GM12878 (cell line): ENCODE measurements around the gene FILIP1L.

ENCODE experiments used
- MYB ChIP-seq: fragments of 150-350 bp; IDR thresholded peaks from 2 replicates; pipeline ENCODE4 v1.6.1; 2014; ENCODE audit warnings: mild to moderate bottlenecking, low read depth, low read length, borderline replicate concordance
- NFYA ChIP-seq: IDR thresholded peaks from 2 replicates; pipeline ENCODE4 v1.6.1; 2011; ENCODE audit warnings: low read depth, mild to moderate bottlenecking, low read length, improper control_type of control experiment, borderline replicate concordance
- POLR2A ChIP-seq: IDR thresholded peaks from 2 replicates; pipeline ENCODE4 v1.6.1; 2011; ENCODE audit warnings: low read depth, mild to moderate bottlenecking, low read length
- TARDBP ChIP-seq: IDR thresholded peaks from 2 replicates; pipeline ENCODE4 v1.6.1; 2016; ENCODE audit warnings: borderline replicate concordance

DNA sequence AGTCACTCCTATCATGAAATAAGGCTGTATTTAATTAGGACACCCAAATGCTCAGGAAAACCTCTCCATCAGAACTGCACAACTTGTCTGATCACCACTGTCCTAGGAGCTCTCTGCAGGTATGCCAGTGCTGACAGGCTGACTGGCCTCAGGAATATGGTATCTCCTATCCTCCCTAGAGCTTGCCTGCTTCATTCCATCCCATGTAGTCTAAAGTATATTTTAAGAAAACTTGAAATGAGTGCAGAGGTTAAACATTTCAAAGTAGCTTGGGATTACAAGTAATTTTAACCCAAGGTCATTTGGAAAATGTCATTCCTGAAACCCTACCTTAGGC lies 23.7 kb downstream of the FILIP1L start:
- TF ChIP-seq MYB (no peak), NFYA (no peak), TARDBP (no peak), POLR2A (no peak)
